ENCODE measurements around the gene CRHR1. TPM values are rescaled to one million over a fixed set of nuclear protein-coding genes. Genes with fewer than 3 reads are reported as not detected.

Gene CRHR1
- polyA plus RNA-seq, 1 donor (not counting 4 experiments of a cell fraction or from before 2014, with no cell fraction given), result not detected

- Histone ChIP-seq H3K9ac (ENCODE audit: control insufficient read depth, extremely low read depth, insufficient read depth, low read length) (no peak overlapping the region), H4K20me1 (ENCODE audit: control insufficient read depth, extremely low read depth, insufficient read depth, low read length) (no peaks in the 10 kb centered on the region), H3K36me3 (ENCODE audit: control insufficient read depth in 2 of 2, extremely low read depth in 1 of 2, insufficient read depth in 2 of 2, low read length in 2 of 2) (no peaks in the 10 kb centered on the region), H3K4me3 (ENCODE audit: control insufficient read depth in 2 of 3, extremely low read depth in 1 of 3, insufficient read depth in 2 of 3, low read depth in 1 of 3, low read length in 3 of 3) (no peak overlapping the region), H3K4me2 (ENCODE audit: control insufficient read depth, extremely low read depth, insufficient read depth, low read depth, low read length) (no peak overlapping the region), H3K9me1 (ENCODE audit: control insufficient read depth, extremely low read depth, insufficient read depth, low read length) (no peaks in the 10 kb centered on the region), H3K4me1 (ENCODE audit: control insufficient read depth, extremely low read depth, insufficient read depth, low read length) (no peaks in the 10 kb centered on the region), H3K27me3 (ENCODE audit: control insufficient read depth, extremely low read depth, insufficient read depth, low read length) (no peaks in the 10 kb centered on the region), H3K79me2 (ENCODE audit: control insufficient read depth, insufficient read depth, low read length) (no peaks in the 10 kb centered on the region), H3K9me3 (ENCODE audit: control insufficient read depth, low read depth, low read length) (no peaks in the 10 kb centered on the region), H2AFZ (ENCODE audit: control insufficient read depth, low read length) (no peak overlapping the region), H3K27ac (ENCODE audit: control insufficient read depth, insufficient read depth, low read length) (no peak overlapping the region)
- DNase-seq (ENCODE audit: low read depth, low spot score) (no peak), FAIRE-seq (no peak)
- dilution Hi-C loops (cut with MboI; ENCODE audit: extremely low pct_ligation_motif_present, low sequenced_read_pairs), result no loop called here
- no peak for TF ChIP-seq CTCF (optimal IDR thresholded peaks at IDR 0.05 in 1 of 3, IDR thresholded peaks at IDR 0.05 in 1 of 3, conservative IDR thresholded peaks at IDR 0.05 in 1 of 3; ENCODE audit: extremely low read depth in 1 of 3, insufficient read depth in 2 of 3, low read length in 3 of 3)
- no peak for TF ChIP-seq EZH2 (IDR thresholded peaks at IDR 0.05; ENCODE audit: low read length)
Observed at GRCh38 chr17:45847101-45847500, 63.0 kb downstream of the CRHR1 start.

GRCh38 chr17:45847747-45848146 is 63.6 kb downstream of the CRHR1 start:
- no peak for DNase-seq (ENCODE audit: low read depth, low spot score)
- no peak overlapping the region for H2AFZ ChIP-seq (ENCODE audit: control insufficient read depth, low read length)
- no peaks in the 10 kb centered on the region for H3K9me3 ChIP-seq (ENCODE audit: control insufficient read depth, low read depth, low read length)
- H3K9ac ChIP-seq (ENCODE audit: control insufficient read depth, extremely low read depth, insufficient read depth, low read length), result no peak overlapping the region
- H3K9me1 ChIP-seq (ENCODE audit: control insufficient read depth, extremely low read depth, insufficient read depth, low read length), result no peaks in the 10 kb centered on the region
- dilution Hi-C loops (cut with MboI; ENCODE audit: extremely low pct_ligation_motif_present, low sequenced_read_pairs), result no loop called here
- H3K27me3 ChIP-seq (ENCODE audit: control insufficient read depth, extremely low read depth, insufficient read depth, low read length), result no peaks in the 10 kb centered on the region
- H3K79me2 ChIP-seq (ENCODE audit: control insufficient read depth, insufficient read depth, low read length), result no peaks in the 10 kb centered on the region
- no peak overlapping the region for H3K4me3 ChIP-seq (ENCODE audit: control insufficient read depth in 2 of 3, extremely low read depth in 1 of 3, insufficient read depth in 2 of 3, low read depth in 1 of 3, low read length in 3 of 3)
- no peaks in the 10 kb centered on the region for H3K36me3 ChIP-seq (ENCODE audit: control insufficient read depth in 2 of 2, extremely low read depth in 1 of 2, insufficient read depth in 2 of 2, low read length in 2 of 2)
- FAIRE-seq, result no peak
- TF ChIP-seq CTCF (optimal IDR thresholded peaks at IDR 0.05 in 1 of 3, IDR thresholded peaks at IDR 0.05 in 1 of 3, conservative IDR thresholded peaks at IDR 0.05 in 1 of 3; ENCODE audit: extremely low read depth in 1 of 3, insufficient read depth in 2 of 3, low read length in 3 of 3), result no peak
- TF ChIP-seq EZH2 (IDR thresholded peaks at IDR 0.05; ENCODE audit: low read length), result no peak
- H4K20me1 ChIP-seq (ENCODE audit: control insufficient read depth, extremely low read depth, insufficient read depth, low read length), result no peaks in the 10 kb centered on the region
- H3K27ac ChIP-seq (ENCODE audit: control insufficient read depth, insufficient read depth, low read length), result no peak overlapping the region
- no peak overlapping the region for H3K4me2 ChIP-seq (ENCODE audit: control insufficient read depth, extremely low read depth, insufficient read depth, low read depth, low read length)
- H3K4me1 ChIP-seq (ENCODE audit: control insufficient read depth, extremely low read depth, insufficient read depth, low read length), result no peaks in the 10 kb centered on the region

Measured in keratinocyte (primary cell).